Tibial nerve (tissue), 4 donors: ENCODE data around the gene PC. TPM values are rescaled to one million over a fixed set of nuclear protein-coding genes. Genes with fewer than 3 reads are reported as not detected.
"Not testable (repeated sequence)": the region's sequence is repeated elsewhere in the genome, so short reads cannot be mapped to it uniquely, and the experiment has no call there.

Source experiments
- DNase-seq, 2 donors: peaks; one replicate each; pipeline ENCODE4 v3.0.0-alpha.2; 2019; ENCODE audit warnings: low spot score in 2 of 2
- H3K27ac ChIP-seq, 4 donors: fragments of 200-600 bp; sonication (generic) in 3 of 4; one replicate each; pipeline ENCODE4 v1.5.1; 2017 to 2019; ENCODE audit warnings: mild to moderate bottlenecking in 1 of 4
- H3K27me3 ChIP-seq, 2 donors: fragments of 200-600 bp; sonication (generic) in 1 of 2; one replicate each; pipeline versions ENCODE4 v1.5.1 to v1.6.0; 2017 to 2019
- H3K36me3 ChIP-seq, 3 donors: fragments of 200-600 bp; sonication (generic); one replicate each; pipeline ENCODE4 v1.5.1; 2018 to 2019
- H3K4me1 ChIP-seq, 4 donors: fragments of 200-600 bp; sonication (generic) in 3 of 4; one replicate each; pipeline ENCODE4 v1.5.1; 2017 to 2019
- H3K4me3 ChIP-seq, 4 donors: fragments of 200-600 bp; sonication (generic) in 3 of 4; one replicate each; pipeline ENCODE4 v1.5.1; 2017 to 2019; ENCODE audit warnings: mild to moderate bottlenecking in 1 of 4, moderate library complexity in 1 of 4
- H3K9me3 ChIP-seq, 4 donors: fragments of 200-600 bp; sonication (generic) in 3 of 4; one replicate each; pipeline ENCODE4 v1.5.1; 2017 to 2019
- CTCF ChIP-seq, 5 experiments: fragments of 200-600 bp in 3 of 5; fragments of 450-650 bp in 2 of 5; sonication (generic) in 3 of 5; IDR thresholded peaks; one replicate each; pipeline ENCODE4 v1.5.1; 2016 to 2019; ENCODE audit warnings: antibody characterized with exemption in 5 of 5, mild to moderate bottlenecking in 3 of 5, moderate library complexity in 2 of 5
- EP300 ChIP-seq, 2 donors: sonication (generic); formaldehyde crosslinking; IDR thresholded peaks; one replicate each; pipeline ENCODE4 v1.6.1; 2017; ENCODE audit warnings: antibody characterized with exemption in 2 of 2, mild to moderate bottlenecking in 1 of 2
- POLR2A ChIP-seq, 2 donors: fragments of 450-650 bp; IDR thresholded peaks; one replicate each; pipeline ENCODE4 v1.6.1; 2017; ENCODE audit warnings: antibody characterized with exemption in 2 of 2, mild to moderate bottlenecking in 2 of 2, moderate library complexity in 2 of 2
- WGBS, 2 donors: methylation state at CpG; one replicate each; pipeline ENCODE4 v1.1.5; 2018; 5-methylcytosine and 5-hydroxymethylcytosine counted together
- total RNA-seq, 4 donors: library from RNA; depleted of rRNA; stranded (reverse); fragments of >200 nt; gene quantifications; one replicate each; pipeline ENCODE4 v1.1.0, GENCODE V29; 2016

PC gene
- total RNA-seq, 4 donors from 2014 or later, result 82.5 to 135 (median 90.2) TPM

GRCh38 chr11:66966351-66966750 is 8.2 kb upstream of the PC start:
- no peaks in the 10 kb centered on the region for H3K9me3 ChIP-seq
- TF ChIP-seq EP300 (IDR thresholded peaks at IDR 0.05), result no peak
- TF ChIP-seq POLR2A (IDR thresholded peaks at IDR 0.05), result no peak
- TF ChIP-seq CTCF (IDR thresholded peaks at IDR 0.05), result no peak
- WGBS, 2 donors, result 73 to 77% methylated on average over 5 of the region's 5 CpGs

GRCh38 chr11:66964495-66964894 is 6.3 kb upstream of the PC start:
- H3K9me3 ChIP-seq, result no peaks in the 10 kb centered on the region
- H3K4me1 ChIP-seq, result peaks cover 0 to 8% (median 0%) of the 10 kb centered on the region in 4 donors
- TF ChIP-seq POLR2A (IDR thresholded peaks at IDR 0.05), result no peak
- no peak for TF ChIP-seq EP300 (IDR thresholded peaks at IDR 0.05)
- no peaks in the 10 kb centered on the region for H3K27me3 ChIP-seq
- no peak overlapping the region for H3K4me3 ChIP-seq
- no peaks in the 10 kb centered on the region for H3K36me3 ChIP-seq
- WGBS, 2 donors, result 82 to 85% methylated on average over 3 of the region's 3 CpGs
- H3K27ac ChIP-seq, result no peak overlapping the region
- DNase-seq, result no peak

More at GRCh38 chr11:66966351-66966750, 8.2 kb upstream of the PC start:
- no peaks in the 10 kb centered on the region for H3K36me3 ChIP-seq
- H3K27me3 ChIP-seq, result no peaks in the 10 kb centered on the region
- DNase-seq, result no peak
- peaks cover 0 to 18% (median 2%) of the 10 kb centered on the region in 4 donors for H3K4me1 ChIP-seq
- no peak overlapping the region for H3K4me3 ChIP-seq
- H3K27ac ChIP-seq, result no peak overlapping the region

GRCh38 chr11:66962801-66963200 is 4.6 kb upstream of the PC start:
- Histone ChIP-seq H3K9me3 (no peaks in the 10 kb centered on the region), H3K4me1 (peaks cover 0 to 15% (median 4%) of the 10 kb centered on the region in 4 donors), H3K27me3 (no peaks in the 10 kb centered on the region), H3K36me3 (no peaks in the 10 kb centered on the region), H3K27ac (no peak overlapping the region), H3K4me3 (no peak overlapping the region)
- DNase-seq, result no peak
- 92 to 97% methylated on average over 5 of the region's 5 CpGs for WGBS, 2 donors
- TF ChIP-seq POLR2A (IDR thresholded peaks at IDR 0.05), result no peak
- TF ChIP-seq EP300 (IDR thresholded peaks at IDR 0.05), result no peak
- TF ChIP-seq CTCF (IDR thresholded peaks at IDR 0.05), result no peak

- Histone ChIP-seq H3K27ac (no peak overlapping the region), H3K36me3 (no peaks in the 10 kb centered on the region), H3K4me1 (peaks cover 0 to 15% (median 9%) of the 10 kb centered on the region in 4 donors), H3K27me3 (no peaks in the 10 kb centered on the region), H3K9me3 (no peaks in the 10 kb centered on the region), H3K4me3 (no peak overlapping the region)
- DNase-seq, result no peak
- TF ChIP-seq CTCF (IDR thresholded peaks at IDR 0.05), result no peak
- TF ChIP-seq POLR2A (IDR thresholded peaks at IDR 0.05), result no peak
- TF ChIP-seq EP300 (IDR thresholded peaks at IDR 0.05), result no peak
- WGBS, 2 donors, result 88 to 91% methylated on average over 2 of the region's 2 CpGs
These were observed 4.1 kb upstream of the PC start for GRCh38 chr11:66962247-66962646.

GRCh38 chr11:66961691-66962213 is 3.6 kb upstream of the PC start:
- H3K4me1 ChIP-seq, result peaks cover 0 to 20% (median 12%) of the 10 kb centered on the region in 4 donors
- not testable (repeated sequence) for H3K27me3 ChIP-seq, DNase-seq, H3K36me3 ChIP-seq, H3K9me3 ChIP-seq, H3K27ac ChIP-seq, H3K4me3 ChIP-seq
- 81 to 90% methylated on average over 5 of the region's 5 CpGs for WGBS, 2 donors

- H3K36me3 ChIP-seq, result no peaks in the 10 kb centered on the region
- peak overlapping the region; percentile 21 to 88 (median 66) for H3K4me3 ChIP-seq
- DNase-seq, result no peak
- peak overlapping the region; percentile 30 to 86 (median 76) for H3K27ac ChIP-seq
- peak in 1 of 2 donors; percentile 6 for TF ChIP-seq POLR2A (IDR thresholded peaks at IDR 0.05)
- TF ChIP-seq CTCF (IDR thresholded peaks at IDR 0.05), result no peak
- no peaks in the 10 kb centered on the region for H3K27me3 ChIP-seq
- H3K9me3 ChIP-seq, result no peaks in the 10 kb centered on the region
- H3K4me1 ChIP-seq, result peaks cover 0 to 39% (median 12%) of the 10 kb centered on the region in 4 donors
- 16 to 29% methylated on average over 10 of the region's 10 CpGs for WGBS, 2 donors
These were observed 732 bp upstream of the PC start for GRCh38 chr11:66958956-66959274.
